HG03439 (cell line): ENCODE data around the gene ZNF738.

Experiments
- ATAC-seq: cut with Tn5 transposase; IDR thresholded peaks from one replicate; pipeline ENCODE4 v1.9.1; 2021; ENCODE audit warnings: mild to moderate bottlenecking, moderate library complexity; ENCODE audit not compliant: unreplicated experiment

The ZNF738 gene

DNA sequence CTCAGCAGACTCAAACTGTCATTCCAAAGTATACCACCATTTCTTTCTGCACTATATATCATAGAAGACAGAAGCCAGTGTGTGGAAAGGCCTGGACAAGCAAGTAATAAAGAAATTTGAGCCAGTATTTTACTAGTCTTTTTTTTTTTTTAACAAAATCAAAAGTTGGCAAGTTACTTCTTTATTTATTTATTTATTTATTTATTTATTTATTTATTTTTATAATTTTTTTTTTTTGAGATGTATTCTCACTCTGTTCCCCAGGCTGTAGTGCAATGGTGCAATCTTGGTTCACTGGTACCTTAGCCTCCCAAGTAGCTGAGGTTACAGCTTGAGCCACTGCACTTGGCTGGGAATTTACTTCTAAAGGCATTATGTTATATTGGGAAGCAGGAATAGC, 63.4 kb downstream of the ZNF738 start:
- no peak for ATAC-seq

DNA sequence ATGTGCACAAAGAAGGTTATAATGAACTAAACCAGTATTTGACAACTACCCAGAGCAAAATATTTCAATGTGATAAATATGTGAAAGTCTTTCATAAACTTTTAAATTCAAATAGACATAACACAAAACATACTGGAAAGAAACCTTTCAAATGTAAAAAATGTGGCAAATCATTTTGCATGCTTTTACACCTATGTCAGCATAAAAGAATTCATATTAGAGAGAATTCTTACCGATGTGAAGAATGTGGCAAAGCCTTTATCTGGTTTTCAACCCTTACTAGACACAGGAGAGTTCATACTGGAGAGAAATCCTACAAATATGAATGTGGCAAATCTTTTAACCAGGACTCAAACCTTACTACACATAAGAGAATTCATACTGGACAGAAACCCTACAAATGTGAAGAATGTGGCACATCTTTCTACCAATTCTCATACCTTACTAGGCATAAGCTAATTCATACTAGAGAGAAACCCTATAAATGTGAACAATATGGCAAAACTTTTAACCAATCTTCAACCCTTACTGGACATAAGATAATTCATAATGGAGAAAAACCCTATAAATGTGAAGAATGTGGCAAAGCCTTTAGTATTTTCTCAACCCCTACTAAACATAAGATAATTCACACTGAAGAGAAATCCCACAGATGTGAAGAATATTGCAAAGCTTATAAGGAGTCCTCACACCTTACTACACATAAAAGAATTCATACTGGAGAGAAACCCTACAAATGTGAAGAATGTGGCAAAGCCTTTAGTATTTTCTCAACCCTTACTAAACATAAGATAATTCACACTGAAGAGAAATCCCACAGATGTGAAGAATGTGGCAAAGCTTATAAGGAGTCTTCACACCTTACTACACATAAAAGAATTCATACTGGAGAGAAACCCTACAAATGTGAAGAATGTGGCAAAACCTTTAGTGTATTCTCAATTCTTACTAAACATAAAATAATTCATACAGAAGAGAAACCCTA, 64.5 kb downstream of the ZNF738 start:
- ATAC-seq = no peak
